ENCODE measurements around the gene PHACTR1.

Gene PHACTR1

DNA sequence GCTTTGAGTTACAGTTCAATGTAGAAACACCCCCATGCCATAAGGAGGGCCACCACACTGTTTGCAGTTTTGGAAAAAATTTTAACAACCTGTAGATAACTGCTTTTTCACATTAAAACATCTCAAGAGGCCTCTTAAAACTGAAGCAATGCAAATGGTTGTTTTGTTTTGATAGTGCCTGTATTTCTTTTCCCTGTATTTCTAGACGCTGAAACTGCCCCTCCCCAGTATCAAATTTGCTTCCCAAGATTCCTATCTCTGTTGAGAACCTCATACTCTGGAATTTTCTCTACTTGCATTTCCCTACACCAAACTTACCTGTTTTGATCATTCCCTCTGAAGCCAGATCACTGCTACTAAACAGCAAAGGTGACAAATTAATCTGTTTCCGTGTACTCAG, 98.5 kb downstream of the PHACTR1 start:
- no peak overlapping the region for H3K4ac ChIP-seq (ENCODE audit: low read length)
- H3K79me1 ChIP-seq (ENCODE audit: low read depth, low read length) = no peaks in the 10 kb centered on the region
- H2AFZ ChIP-seq (ENCODE audit: low read length) = no peak overlapping the region
- H4K8ac ChIP-seq (ENCODE audit: low read depth, low read length) = no peak overlapping the region
- no peak overlapping the region for H4K91ac ChIP-seq (ENCODE audit: low read depth, low read length, poor library complexity)
- no peak overlapping the region for H2BK15ac ChIP-seq (ENCODE audit: low read length)
- DNase-seq (ENCODE audit: low spot score) = no peak
- H3K4me1 ChIP-seq (ENCODE audit: control insufficient read depth in 2 of 2, insufficient read depth in 1 of 2, low read depth in 1 of 2, low read length in 2 of 2) = peaks cover 0 to 2% of the 10 kb centered on the region in 2 donors
- no peak overlapping the region for H3K9ac ChIP-seq (ENCODE audit: low read depth, low read length, poor library complexity)
- H3K14ac ChIP-seq (ENCODE audit: low read length) = no peak overlapping the region
- no CpG with 5 or more reads among the region's 2 CpGs for WGBS, 2 donors (ENCODE audit: extremely low coverage in 2 of 2, insufficient read length in 2 of 2, insufficient replicate concordance in 1 of 2)
- H3K4me2 ChIP-seq (ENCODE audit: insufficient read depth, low read length, poor library complexity, severe bottlenecking) = no peak overlapping the region
- H3K27ac ChIP-seq (replicated peaks; ENCODE audit: low read length) = no peak overlapping the region
- H3K9me3 ChIP-seq (replicated peaks in 1 of 2; ENCODE audit: control insufficient read depth in 2 of 2, insufficient read depth in 1 of 2, low read depth in 1 of 2, low read length in 2 of 2) = peaks cover 0 to 2% of the 10 kb centered on the region in 2 donors
- no peak overlapping the region for H3K4me3 ChIP-seq (ENCODE audit: low read length in 2 of 2)
- no peak overlapping the region for H3K18ac ChIP-seq (ENCODE audit: low read length)
- no peak overlapping the region for H3K23ac ChIP-seq (ENCODE audit: low read depth, low read length, poor library complexity)
- H2BK5ac ChIP-seq (ENCODE audit: low read length) = no peak overlapping the region
- no peak overlapping the region for H2AK5ac ChIP-seq (ENCODE audit: low read depth, low read length)
- no peak overlapping the region for H2BK120ac ChIP-seq (ENCODE audit: low read depth, low read length)
- no peaks in the 10 kb centered on the region for H3K36me3 ChIP-seq (replicated peaks in 1 of 2; ENCODE audit: control insufficient read depth in 2 of 2, insufficient read depth in 2 of 2, low read length in 2 of 2)
- H3K27me3 ChIP-seq (ENCODE audit: control insufficient read depth in 3 of 3, insufficient read depth in 3 of 3, low read depth in 1 of 3, low read length in 3 of 3) = no peaks in the 10 kb centered on the region
- H2BK12ac ChIP-seq (ENCODE audit: low read length) = no peak overlapping the region

DNA sequence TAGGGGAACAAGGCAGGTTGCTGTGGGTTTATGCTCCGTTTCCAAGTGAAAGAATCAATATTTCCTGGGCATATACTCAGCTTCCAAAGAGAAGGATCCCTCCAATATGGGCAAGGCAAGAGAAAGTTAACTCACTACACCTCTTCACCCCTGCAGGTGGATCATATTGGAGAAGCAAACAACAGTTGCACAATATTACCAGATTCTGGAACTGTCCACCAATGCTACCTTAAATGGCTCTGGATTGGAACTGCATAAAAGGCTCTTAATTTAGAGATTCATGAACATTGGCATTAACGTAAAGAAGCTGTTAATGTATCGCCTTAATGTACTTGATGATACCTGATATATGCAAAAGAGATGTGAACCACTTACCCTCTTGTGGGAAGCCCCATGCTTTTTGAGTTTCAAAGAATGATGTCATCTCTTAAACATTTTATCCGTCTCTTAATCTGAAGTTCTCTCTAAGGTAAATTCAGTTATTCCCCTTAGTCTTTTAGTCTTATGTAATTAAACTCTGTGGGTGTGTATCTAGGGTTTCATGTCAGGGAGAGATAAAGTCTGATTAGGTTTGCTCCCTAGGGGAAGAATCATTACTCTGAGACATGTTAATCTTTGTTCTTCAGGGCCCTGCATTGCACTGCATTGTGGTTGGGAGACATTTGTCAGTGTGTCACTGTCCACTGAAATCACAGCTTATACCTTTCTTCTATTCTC, 99.5 kb downstream of the PHACTR1 start:
- WGBS, 2 donors (ENCODE audit: extremely low coverage in 2 of 2, insufficient read length in 2 of 2, insufficient replicate concordance in 1 of 2) = no CpG with 5 or more reads among the region's 4 CpGs
- Histone ChIP-seq H3K4me3 (ENCODE audit: low read length in 2 of 2) (no peak overlapping the region), H3K9ac (ENCODE audit: low read depth, low read length, poor library complexity) (no peak overlapping the region), H3K14ac (ENCODE audit: low read length) (no peak overlapping the region), H3K4me1 (ENCODE audit: control insufficient read depth in 2 of 2, insufficient read depth in 1 of 2, low read depth in 1 of 2, low read length in 2 of 2) (peaks cover 0 to 2% of the 10 kb centered on the region in 2 donors), H3K79me1 (ENCODE audit: low read depth, low read length) (no peaks in the 10 kb centered on the region), H2AFZ (ENCODE audit: low read length) (no peak overlapping the region), H2BK12ac (ENCODE audit: low read length) (no peak overlapping the region), H2BK15ac (ENCODE audit: low read length) (no peak overlapping the region), H3K4ac (ENCODE audit: low read length) (no peak overlapping the region), H3K23ac (ENCODE audit: low read depth, low read length, poor library complexity) (no peak overlapping the region), H3K9me3 (replicated peaks in 1 of 2; ENCODE audit: control insufficient read depth in 2 of 2, insufficient read depth in 1 of 2, low read depth in 1 of 2, low read length in 2 of 2) (peaks cover 0 to 2% of the 10 kb centered on the region in 2 donors), H4K8ac (ENCODE audit: low read depth, low read length) (no peak overlapping the region), H3K18ac (ENCODE audit: low read length) (no peak overlapping the region), H3K27ac (replicated peaks; ENCODE audit: low read length) (no peak overlapping the region), H3K36me3 (replicated peaks in 1 of 2; ENCODE audit: control insufficient read depth in 2 of 2, insufficient read depth in 2 of 2, low read length in 2 of 2) (no peaks in the 10 kb centered on the region), H2BK120ac (ENCODE audit: low read depth, low read length) (no peak overlapping the region), H3K4me2 (ENCODE audit: insufficient read depth, low read length, poor library complexity, severe bottlenecking) (no peak overlapping the region), H3K27me3 (ENCODE audit: control insufficient read depth in 3 of 3, insufficient read depth in 3 of 3, low read depth in 1 of 3, low read length in 3 of 3) (no peaks in the 10 kb centered on the region), H4K91ac (ENCODE audit: low read depth, low read length, poor library complexity) (no peak overlapping the region), H2AK5ac (ENCODE audit: low read depth, low read length) (no peak overlapping the region), H2BK5ac (ENCODE audit: low read length) (no peak overlapping the region)
- no peak for DNase-seq (ENCODE audit: low spot score)

DNA sequence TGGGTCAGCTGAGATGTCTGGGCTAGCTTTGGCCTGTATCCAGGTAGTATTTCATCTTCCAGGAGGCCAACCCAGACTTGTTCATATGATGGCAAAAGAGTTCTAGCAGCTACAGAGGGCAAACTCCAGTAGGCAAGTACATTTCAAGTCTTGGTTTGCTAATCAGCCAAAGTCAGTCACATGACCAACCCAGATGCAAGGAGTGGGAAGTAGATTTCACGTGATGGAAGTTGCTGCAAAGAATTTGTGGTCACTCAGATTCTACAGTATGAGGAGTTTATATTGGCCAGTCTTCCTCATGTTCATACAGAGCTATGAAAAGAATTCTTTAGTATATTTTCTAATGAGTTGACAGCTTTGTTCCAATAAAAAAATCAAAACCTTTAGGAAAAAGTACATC, 101.8 kb downstream of the PHACTR1 start:
- H2BK120ac ChIP-seq (ENCODE audit: low read depth, low read length) = no peak overlapping the region
- H2BK12ac ChIP-seq (ENCODE audit: low read length) = no peak overlapping the region
- no peaks in the 10 kb centered on the region for H3K79me1 ChIP-seq (ENCODE audit: low read depth, low read length)
- no peak for DNase-seq (ENCODE audit: low spot score)
- H3K14ac ChIP-seq (ENCODE audit: low read length) = no peak overlapping the region
- no peak overlapping the region for H4K91ac ChIP-seq (ENCODE audit: low read depth, low read length, poor library complexity)
- H2AFZ ChIP-seq (ENCODE audit: low read length) = no peak overlapping the region
- peaks cover 0 to 2% of the 10 kb centered on the region in 2 donors for H3K9me3 ChIP-seq (replicated peaks in 1 of 2; ENCODE audit: control insufficient read depth in 2 of 2, insufficient read depth in 1 of 2, low read depth in 1 of 2, low read length in 2 of 2)
- no peak overlapping the region for H3K23ac ChIP-seq (ENCODE audit: low read depth, low read length, poor library complexity)
- H3K36me3 ChIP-seq (replicated peaks in 1 of 2; ENCODE audit: control insufficient read depth in 2 of 2, insufficient read depth in 2 of 2, low read length in 2 of 2) = no peaks in the 10 kb centered on the region
- no peak overlapping the region for H3K4ac ChIP-seq (ENCODE audit: low read length)
- no peak overlapping the region for H3K9ac ChIP-seq (ENCODE audit: low read depth, low read length, poor library complexity)
- no peak overlapping the region for H2BK5ac ChIP-seq (ENCODE audit: low read length)
- no CpG with 5 or more reads among the region's 1 CpG for WGBS, 2 donors (ENCODE audit: extremely low coverage in 2 of 2, insufficient read length in 2 of 2, insufficient replicate concordance in 1 of 2)
- no peak overlapping the region for H3K27ac ChIP-seq (replicated peaks; ENCODE audit: low read length)
- no peak overlapping the region for H2BK15ac ChIP-seq (ENCODE audit: low read length)
- H3K18ac ChIP-seq (ENCODE audit: low read length) = no peak overlapping the region
- H3K4me1 ChIP-seq (ENCODE audit: control insufficient read depth in 2 of 2, insufficient read depth in 1 of 2, low read depth in 1 of 2, low read length in 2 of 2) = no peaks in the 10 kb centered on the region
- H3K27me3 ChIP-seq (ENCODE audit: control insufficient read depth in 3 of 3, insufficient read depth in 3 of 3, low read depth in 1 of 3, low read length in 3 of 3) = no peaks in the 10 kb centered on the region
- H4K8ac ChIP-seq (ENCODE audit: low read depth, low read length) = no peak overlapping the region
- H2AK5ac ChIP-seq (ENCODE audit: low read depth, low read length) = no peak overlapping the region
- H3K4me2 ChIP-seq (ENCODE audit: insufficient read depth, low read length, poor library complexity, severe bottlenecking) = no peak overlapping the region
- H3K4me3 ChIP-seq (ENCODE audit: low read length in 2 of 2) = no peak overlapping the region

DNA sequence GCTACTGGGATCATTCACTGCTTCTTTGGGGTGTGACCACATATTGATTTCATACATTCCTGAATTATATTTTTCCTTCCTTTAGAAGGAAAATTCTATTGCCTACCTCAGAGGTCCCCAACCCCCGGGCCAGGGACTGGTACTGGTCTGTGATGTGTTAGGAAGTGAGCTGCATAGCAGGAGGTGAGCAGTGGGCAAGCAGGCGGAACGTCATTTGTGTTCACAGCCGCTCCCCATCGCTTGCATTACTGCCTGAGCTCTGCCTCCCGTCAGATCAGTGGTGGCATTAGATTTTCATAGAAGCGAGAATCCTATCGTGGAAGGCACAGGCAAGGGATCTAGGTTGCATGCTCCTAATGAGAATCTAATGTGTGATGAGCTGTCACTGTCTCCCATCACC, 107.3 kb downstream of the PHACTR1 start:
- Histone ChIP-seq H2BK15ac (ENCODE audit: low read length) (no peak overlapping the region), H2AFZ (ENCODE audit: low read length) (no peak overlapping the region)

More for the DNA sequence above, 107.3 kb downstream of the PHACTR1 start:
- H2AK5ac ChIP-seq (ENCODE audit: low read depth, low read length) = no peak overlapping the region
- H2BK5ac ChIP-seq (ENCODE audit: low read length) = no peak overlapping the region
- no CpG with 5 or more reads among the region's 8 CpGs for WGBS, 2 donors (ENCODE audit: extremely low coverage in 2 of 2, insufficient read length in 2 of 2, insufficient replicate concordance in 1 of 2)
- H3K4me1 ChIP-seq (ENCODE audit: control insufficient read depth in 2 of 2, insufficient read depth in 1 of 2, low read depth in 1 of 2, low read length in 2 of 2) = no peaks in the 10 kb centered on the region
- H3K18ac ChIP-seq (ENCODE audit: low read length) = no peak overlapping the region
- H3K9me3 ChIP-seq (replicated peaks in 1 of 2; ENCODE audit: control insufficient read depth in 2 of 2, insufficient read depth in 1 of 2, low read depth in 1 of 2, low read length in 2 of 2) = no peaks in the 10 kb centered on the region
- H3K27ac ChIP-seq (replicated peaks; ENCODE audit: low read length) = no peak overlapping the region
- no peaks in the 10 kb centered on the region for H3K27me3 ChIP-seq (ENCODE audit: control insufficient read depth in 3 of 3, insufficient read depth in 3 of 3, low read depth in 1 of 3, low read length in 3 of 3)
- no peak overlapping the region for H3K9ac ChIP-seq (ENCODE audit: low read depth, low read length, poor library complexity)
- no peak overlapping the region for H3K4ac ChIP-seq (ENCODE audit: low read length)
- no peak overlapping the region for H3K23ac ChIP-seq (ENCODE audit: low read depth, low read length, poor library complexity)
- H3K4me3 ChIP-seq (ENCODE audit: low read length in 2 of 2) = no peak overlapping the region
- H3K4me2 ChIP-seq (ENCODE audit: insufficient read depth, low read length, poor library complexity, severe bottlenecking) = no peak overlapping the region
- H2BK12ac ChIP-seq (ENCODE audit: low read length) = no peak overlapping the region
- H4K8ac ChIP-seq (ENCODE audit: low read depth, low read length) = no peak overlapping the region
- H3K14ac ChIP-seq (ENCODE audit: low read length) = no peak overlapping the region
- H4K91ac ChIP-seq (ENCODE audit: low read depth, low read length, poor library complexity) = no peak overlapping the region
- H2BK120ac ChIP-seq (ENCODE audit: low read depth, low read length) = no peak overlapping the region
- H3K79me1 ChIP-seq (ENCODE audit: low read depth, low read length) = no peaks in the 10 kb centered on the region
- no peaks in the 10 kb centered on the region for H3K36me3 ChIP-seq (replicated peaks in 1 of 2; ENCODE audit: control insufficient read depth in 2 of 2, insufficient read depth in 2 of 2, low read length in 2 of 2)
- DNase-seq (ENCODE audit: low spot score) = no peak
